HG03025 (cell line): Measurements from ENCODE around the gene ARHGEF2.
A peak's percentile ranks its signal among the peaks of the same experiment; 100 is the strongest.
"Not testable (repeated sequence)": the region's sequence is repeated elsewhere in the genome, so short reads cannot be mapped to it uniquely, and the experiment has no call there.

Experiments
- ATAC-seq: cut with Tn5 transposase; IDR thresholded peaks from one replicate; pipeline ENCODE4 v1.9.1; 2021; ENCODE audit warnings: mild to moderate bottlenecking, moderate library complexity; ENCODE audit not compliant: unreplicated experiment, low FRiP score

The ARHGEF2 gene

DNA sequence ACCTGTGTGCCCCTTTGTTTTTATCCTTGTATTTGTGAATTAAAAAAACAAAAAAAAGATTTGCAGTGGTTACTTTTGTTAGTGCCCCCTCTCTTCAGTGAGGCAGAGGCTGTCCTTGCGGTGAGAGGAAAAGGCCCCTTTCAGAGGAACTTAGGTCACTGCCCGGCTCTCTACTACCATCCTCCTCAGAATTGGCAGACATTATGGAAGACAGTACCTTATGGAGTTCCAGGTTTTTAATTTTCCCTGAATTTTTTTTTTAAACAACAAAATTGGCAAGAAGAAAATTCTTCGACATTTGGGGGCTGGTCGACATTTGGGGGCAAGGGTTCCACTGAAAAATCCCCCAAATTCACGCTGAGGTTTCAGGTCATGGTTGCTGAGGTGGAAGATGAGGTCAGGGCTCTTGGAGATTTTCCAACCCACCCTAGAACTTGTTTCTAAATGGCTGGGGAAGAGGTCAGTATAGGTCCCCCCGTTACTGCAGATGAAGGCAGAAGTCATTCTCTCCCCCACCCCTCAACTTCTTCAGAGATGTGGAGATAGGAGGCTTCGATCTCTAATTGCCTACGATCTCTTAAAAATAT is 31.6 kb downstream of the ARHGEF2 start:
- no peak for ATAC-seq

DNA sequence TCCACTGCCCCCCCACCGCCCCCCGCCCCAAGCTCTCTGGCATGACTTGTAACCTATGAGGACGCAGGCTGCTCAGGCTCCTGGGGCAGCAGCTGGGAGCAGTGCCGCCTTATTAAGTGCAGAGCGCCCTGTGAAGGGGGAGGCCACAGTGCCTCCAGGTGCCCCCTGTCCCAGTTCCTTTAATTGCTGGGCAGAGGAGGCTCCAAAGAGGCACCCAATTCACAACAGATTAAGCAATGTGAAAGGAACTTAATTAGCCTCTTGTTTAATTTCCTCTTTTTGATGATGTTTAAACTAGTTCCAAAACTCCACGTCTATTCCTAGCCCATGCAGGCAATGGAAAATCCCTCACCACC is 33.9 kb downstream of the ARHGEF2 start:
- no peak for ATAC-seq

DNA sequence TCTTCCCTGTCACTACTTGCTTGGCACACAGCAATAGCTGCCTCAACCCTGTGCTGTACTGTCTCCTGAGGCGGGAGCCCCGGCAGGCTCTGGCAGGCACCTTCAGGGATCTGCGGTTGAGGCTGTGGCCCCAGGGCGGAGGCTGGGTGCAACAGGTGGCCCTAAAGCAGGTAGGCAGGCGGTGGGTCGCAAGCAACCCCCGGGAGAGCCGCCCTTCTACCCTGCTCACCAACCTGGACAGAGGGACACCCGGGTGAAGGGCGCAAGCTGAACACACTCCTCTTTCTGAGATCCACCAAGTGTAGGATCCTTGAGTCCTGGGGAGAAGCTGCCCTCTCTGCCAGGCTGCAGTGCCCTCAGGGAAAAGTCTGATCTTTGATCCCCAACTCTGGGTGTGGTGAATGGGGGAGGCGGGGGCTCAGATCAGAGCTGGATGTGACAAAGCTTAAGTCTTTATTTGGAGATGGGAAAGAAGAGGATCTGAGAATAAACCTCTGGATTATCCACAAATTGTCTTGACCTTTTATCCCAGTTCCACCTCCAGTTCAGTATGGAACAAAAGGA is 35.7 kb downstream of the ARHGEF2 start:
- no peak for ATAC-seq

DNA sequence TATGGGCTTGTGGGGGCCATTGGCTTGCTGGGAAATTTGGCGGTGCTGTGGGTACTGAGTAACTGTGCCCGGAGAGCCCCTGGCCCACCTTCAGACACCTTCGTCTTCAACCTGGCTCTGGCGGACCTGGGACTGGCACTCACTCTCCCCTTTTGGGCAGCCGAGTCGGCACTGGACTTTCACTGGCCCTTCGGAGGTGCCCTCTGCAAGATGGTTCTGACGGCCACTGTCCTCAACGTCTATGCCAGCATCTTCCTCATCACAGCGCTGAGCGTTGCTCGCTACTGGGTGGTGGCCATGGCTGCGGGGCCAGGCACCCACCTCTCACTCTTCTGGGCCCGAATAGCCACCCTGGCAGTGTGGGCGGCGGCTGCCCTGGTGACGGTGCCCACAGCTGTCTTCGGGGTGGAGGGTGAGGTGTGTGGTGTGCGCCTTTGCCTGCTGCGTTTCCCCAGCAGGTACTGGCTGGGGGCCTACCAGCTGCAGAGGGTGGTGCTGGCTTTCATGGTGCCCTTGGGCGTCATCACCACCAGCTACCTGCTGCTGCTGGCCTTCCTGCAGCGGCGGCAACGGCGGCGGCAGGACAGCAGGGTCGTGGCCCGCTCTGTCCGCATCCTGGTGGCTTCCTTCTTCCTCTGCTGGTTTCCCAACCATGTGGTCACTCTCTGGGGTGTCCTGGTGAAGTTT is 36.4 kb downstream of the ARHGEF2 start:
- no peak for ATAC-seq

DNA sequence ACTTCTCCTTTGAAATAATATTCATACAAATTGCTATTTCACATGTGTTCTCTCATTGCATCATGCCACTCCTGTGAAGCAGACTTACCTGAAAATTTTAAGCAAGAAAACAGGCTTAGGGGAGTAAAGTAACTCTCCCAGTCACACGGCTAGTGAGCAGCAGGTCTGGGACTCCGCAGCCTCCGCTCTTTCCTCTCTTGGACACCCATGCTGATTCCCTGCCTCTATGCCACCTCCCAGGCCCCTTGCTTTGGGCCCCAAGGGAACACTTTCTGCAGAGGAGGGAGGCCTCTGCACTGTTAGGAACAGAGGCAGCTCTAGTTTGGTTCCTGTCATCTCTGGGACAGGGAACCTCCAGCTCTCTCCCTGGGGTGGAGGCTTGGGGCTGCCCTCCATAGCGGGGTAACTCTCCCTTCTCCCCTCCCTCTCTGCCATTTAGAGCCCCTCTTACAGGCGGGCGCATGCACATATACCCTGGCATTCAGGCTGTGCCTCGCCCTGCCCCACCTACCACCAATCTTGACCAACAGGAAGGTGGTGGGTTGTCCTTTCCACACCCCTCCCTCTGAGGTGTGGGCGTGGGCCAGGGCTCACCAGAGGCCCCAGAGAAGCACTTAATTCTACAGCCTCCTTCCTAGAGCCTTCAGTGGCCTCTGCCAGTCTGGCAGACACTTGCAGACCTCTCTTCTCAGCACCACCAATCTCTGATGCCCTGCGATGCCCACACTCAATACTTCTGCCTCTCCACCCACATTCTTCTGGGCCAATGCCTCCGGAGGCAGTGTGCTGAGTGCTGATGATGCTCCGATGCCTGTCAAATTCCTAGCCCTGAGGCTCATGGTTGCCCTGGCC is 37.1 kb downstream of the ARHGEF2 start, which contains the start of gene RXFP4:
Gene RXFP4 (plus strand): TSS at position 646 of the 852 bp plus-strand sequence. CDS start 72 bp downstream, at position 718.
- ATAC-seq: no peak

DNA sequence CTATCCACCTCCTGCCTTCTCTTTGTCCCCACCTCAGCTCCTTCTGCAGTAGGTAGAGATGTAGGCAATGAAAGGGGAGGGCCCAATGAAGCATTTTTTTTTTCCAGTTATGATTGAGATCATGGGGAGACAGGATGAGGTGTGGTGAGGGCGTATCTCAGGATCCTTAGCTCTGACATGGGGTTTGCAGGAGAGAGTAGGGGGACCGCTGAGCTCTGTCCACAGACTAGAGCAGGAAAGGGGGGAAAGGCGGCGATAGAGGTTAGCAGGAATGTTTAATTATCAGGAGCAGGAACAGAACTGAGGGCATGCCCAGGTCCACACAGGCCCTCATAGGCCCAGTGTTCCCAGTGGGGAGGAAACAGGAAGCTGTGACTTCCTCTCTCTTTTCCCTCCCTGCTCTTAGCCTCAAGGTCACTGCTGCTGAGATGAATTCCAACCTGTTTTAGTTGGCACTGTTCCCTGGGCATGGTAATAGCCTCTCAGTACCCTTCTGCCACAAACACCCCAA is 37.8 kb downstream of the ARHGEF2 start:
- ATAC-seq: no peak

DNA sequence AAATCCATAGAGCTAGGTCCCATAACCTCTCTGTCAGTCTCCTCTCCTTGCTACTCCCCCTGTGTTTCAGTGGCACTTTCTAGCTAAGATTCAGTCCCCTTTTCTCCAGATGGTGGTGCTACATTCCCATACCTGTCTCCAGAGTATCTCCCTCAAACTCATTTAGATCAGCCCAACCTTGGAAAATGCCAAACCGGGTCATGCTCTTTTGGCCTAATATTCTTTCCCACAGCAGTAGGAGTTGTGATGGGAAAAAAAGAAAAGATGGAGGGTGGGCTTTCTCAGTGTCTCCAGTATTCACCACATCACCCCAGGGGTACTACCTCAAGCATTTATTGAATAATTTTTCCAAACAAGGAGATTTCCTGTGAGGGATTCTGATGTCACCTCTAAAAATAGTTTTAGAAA is 40.1 kb downstream of the ARHGEF2 start:
- ATAC-seq: no peak

DNA sequence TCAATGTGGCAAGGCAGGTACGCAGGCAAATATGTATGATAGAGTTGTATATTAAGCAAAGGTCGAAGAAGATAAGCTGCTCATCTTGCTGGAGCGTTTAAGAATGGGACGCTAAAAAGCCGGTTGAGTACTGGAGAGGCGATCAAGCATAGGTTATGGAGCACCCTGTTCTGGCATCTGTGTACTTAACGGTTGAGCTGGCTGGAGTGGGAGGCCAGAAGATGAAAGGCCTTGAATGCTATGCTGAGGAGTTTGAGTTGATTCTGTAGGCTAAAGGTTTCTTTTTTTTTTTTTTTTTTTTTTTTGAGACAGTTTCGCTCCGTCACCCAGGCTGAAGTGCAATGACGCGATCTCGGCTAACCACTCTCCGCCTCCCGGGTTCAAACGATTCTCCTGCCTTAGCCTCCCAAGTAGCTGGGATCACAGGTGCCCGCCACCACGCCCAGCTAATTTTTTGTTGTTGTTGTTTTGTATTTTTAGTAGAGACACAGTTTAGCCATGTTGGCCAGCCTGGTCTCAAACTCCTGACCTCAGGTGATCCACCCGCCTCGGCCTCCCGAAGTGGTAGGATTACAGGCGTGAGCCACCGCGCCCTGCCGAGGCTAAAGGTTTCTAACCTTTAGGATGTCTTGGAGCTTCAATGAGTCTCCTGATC is 43.3 kb downstream of the ARHGEF2 start:
- ATAC-seq: no peak

DNA sequence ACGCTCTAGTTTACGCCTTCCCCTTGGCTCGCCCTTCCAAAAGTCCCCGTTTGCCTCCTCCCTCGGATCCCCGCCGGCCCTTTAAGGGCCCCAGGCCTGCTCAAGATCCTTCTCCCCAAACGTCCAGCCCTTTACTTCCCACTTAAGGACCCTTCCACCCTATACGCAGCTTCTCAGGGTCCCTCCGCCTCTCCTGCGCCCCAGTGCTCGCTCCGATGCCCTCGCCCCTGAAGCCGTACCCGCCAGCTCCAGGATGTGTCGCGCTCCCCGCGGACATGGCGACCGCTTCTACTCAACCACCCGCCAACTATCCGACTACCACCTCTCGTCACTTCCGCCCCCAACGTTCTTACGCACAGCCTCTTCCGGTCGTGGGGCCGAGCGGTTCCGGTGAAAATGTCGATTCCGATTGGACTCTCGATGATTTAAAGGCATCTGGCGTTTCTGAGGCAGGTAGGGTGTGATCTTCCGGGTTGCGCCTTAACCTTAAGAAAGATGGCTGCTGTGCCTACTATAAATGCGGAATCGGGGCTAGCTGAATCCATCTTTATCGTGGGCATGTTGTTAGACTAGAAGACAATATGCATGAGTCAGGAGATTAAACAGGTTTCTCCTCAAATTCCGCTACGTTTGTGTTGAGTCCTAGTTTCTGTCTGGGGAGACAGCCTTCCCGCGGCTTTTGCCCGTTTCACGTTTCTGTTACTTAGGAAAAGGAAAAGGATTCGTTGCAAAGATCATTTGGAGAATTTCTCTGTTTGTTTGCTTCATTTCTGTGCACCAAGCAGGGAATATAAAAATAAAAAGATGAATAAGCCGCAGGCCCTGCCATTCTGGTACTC is 44.0 kb downstream of the ARHGEF2 start, which contains the start of gene KHDC4:
Gene KHDC4 (minus strand): TSS at position 317 of the 839 bp plus-strand sequence. CDS start 40 bp downstream, at position 277.
- peak; percentile 85 for ATAC-seq

DNA sequence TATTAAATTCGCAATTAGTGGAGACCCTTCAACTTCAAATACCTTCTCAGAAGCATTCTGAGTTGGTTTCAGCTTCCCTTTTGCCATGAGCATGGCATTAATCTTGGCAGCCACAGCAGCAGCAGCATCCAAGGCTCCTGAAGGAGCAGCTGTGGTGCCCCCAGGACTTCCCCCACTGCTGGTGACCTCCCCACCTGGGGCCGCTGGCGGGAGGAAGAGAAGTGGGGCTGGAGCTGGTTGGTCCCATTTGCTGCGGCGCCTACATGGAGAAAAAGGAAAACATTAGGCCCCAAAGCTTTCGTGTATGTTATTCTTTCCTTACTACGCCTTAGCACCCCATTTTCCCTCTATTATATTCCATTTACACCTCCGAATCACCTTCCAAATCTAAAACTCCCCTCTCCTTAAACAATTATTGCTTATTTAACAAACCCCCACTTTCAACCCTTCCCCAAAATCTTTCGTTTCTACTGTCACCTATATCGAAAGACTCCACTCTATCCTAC is 44.7 kb downstream of the ARHGEF2 start:
- no peak for ATAC-seq

DNA sequence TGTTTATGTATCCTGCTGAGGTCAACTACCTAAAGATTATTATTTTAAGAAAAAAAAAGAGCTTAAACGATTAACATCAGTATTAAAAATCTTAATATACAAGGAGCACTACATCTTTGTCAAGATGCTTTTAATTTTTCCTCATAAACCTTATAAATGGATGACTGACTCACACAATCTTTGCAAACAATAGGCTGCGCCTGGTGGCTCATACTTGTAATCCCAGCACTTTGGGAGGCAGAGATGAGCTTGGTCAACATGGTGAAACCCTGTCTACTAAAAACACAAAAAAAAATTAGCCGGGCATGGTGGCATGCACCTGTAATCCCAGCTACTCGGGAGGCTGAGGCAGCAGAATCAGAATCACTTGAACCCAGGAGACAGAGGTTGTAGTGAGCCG is 45.9 kb downstream of the ARHGEF2 start:
- ATAC-seq: no peak

DNA sequence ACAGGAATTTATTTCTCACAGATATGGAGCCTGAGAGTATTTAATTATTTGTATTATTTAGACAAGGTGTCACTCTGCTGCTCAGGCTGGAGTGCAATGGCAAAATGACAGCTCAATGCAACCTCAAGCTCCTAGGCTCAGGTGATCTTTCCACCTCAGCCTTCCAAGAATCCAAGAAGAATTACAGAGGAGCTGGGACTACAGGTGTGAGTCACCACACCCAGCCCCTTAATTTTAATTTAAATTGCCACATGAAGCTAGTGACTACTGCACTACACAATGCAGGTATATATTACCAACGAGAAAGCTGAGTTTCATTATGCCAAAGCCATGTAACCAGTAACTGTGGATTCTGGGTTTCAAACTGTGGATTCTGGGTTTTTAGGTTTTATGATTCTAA is 46.3 kb downstream of the ARHGEF2 start:
- no peak for ATAC-seq

DNA sequence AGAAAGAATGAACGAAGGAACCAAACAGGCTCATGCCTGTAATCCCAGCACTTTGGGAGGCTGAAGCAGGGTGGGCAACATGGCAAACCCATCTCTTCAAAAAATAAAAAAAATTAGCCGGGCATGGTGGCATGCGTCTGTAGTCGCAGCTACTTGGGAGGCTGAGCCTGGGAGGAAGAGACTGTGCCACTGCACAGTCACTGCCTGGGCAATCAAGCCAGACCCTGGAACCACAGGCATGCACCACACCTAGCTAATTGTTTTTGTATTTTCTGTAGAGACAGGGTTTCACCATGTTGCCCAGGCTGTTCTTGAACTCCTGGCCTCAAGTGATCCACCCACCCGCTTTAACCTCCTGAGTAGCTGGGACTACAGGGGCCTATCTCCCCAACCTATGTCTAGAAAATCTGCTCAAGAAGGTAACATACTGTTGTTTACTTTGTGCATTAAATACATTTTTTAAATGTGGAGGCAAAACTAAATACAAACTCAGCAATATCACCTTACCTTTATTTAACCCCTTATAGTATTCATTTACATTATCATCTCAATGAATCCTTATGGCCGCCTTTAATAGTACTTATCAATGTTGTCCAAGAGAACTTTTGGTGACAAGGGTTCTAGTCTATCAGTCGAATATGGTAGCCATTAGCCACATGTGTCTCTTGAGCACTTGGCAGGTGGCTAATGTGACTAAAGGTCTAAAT is 46.9 kb downstream of the ARHGEF2 start:
- ATAC-seq: no peak

DNA sequence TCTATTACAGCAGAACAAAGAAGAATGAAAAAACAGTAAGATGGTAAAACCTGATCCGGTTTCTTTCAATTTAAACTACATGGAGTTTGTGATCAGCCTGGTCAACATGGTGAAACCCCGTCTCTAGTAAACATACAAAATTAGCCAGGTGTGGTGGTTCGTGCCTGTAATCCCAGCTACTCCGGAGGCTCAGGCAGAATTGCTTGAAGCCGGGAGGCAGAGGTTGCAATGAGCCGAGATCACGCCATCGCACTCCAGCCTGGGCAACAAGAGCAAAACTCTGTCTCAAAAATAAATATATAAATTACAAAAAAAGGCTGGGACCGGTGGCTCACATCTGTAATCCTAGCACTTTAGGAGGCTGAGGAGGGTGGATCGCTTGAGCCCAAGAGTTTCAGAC is 47.6 kb downstream of the ARHGEF2 start:
- not testable (repeated sequence) for ATAC-seq

DNA sequence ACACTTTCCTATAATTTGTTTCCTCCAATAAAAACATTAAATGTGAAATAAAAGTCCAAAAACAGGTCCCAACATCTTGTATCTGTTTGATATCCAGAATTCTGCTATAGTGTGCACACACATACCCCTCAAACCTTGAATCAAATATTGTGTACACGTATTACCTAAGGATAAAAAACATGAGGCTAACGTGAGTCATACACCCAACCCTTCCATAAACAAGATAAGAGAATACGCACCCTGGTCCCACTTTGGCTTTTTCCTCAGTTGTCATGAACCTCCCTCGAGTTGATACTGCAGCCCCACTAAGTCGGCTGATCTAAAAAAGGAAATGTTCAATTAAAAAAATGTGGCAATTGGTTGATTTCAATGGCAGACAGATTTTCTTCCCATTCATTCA is 49.3 kb downstream of the ARHGEF2 start:
- no peak for ATAC-seq

DNA sequence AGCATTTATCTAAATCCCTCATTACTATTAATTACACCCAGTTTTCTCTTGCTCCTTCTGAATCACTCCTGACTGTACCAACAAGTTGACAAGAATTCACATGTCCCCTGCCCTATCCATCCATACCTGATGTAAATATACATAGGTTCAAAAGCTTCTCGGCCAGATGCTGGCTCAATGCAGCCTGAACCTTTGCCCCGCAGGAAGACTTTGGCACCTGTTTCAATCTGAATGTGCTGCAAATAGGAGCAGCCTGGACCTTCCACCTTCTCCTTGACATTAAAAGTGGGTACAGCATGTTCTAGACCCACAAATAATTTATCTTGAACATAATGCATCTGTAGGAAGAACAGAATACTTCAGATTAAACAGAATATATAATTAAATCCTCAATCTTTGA is 52.8 kb downstream of the ARHGEF2 start:
- ATAC-seq: no peak

DNA sequence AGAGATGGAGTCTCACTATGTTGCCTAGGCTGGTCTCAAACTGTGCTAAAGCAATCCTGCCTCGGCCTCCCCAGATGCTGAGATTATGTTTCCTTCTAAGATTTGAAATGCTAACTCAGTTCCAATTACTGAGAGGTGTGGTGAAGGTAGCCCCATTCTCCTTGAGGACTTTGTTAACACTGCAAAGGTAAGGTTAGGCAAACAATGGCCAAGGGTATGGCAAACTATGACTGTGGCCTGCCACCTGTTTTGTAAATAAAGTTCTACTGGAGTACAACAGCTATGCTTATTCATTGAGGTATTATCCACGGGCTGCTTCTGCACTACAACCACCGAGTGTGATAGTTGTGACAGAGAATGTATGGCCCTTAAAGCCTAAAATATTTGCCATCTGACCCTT is 57.6 kb downstream of the ARHGEF2 start:
- ATAC-seq: no peak

DNA sequence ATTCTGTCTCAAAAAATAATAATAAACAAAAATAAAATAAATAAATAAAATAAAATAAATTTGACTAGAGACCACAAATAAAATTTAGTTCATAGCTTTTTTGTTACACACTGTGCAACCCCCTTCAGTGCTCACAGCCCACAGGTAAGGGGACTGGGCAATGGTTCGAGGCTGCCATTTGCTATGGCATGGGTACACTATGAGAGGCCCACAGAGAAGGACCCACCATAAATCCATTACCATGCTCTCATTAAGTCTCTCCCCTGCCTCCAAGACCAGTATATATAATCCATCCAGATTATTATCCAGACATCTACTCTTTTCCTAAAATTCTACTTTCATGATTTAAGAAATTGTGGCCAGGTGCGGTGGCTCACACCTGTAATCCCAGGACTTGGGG is 58.5 kb downstream of the ARHGEF2 start:
- no peak for ATAC-seq

DNA sequence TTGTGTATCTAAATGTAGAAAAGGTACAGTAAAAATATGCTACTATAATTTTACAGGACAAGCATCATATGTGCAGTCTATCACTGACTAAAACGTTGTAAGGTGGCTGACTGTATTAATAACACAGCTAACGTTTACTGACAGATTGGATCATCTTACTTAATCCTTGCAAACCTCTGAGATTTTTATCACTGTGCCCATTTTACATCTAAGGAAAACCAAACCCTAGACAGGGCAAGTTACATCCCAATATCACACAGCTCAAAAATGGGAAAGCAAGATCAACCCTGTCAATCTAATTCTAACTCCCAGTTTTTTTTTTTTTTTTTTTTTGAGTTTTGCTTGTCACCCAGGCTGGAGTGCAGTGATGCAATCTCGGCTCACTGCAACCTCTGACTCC is 59.7 kb downstream of the ARHGEF2 start:
- no peak for ATAC-seq
